A549 (cell line): ENCODE data around the gene ADGRL2. TPM values are rescaled to one million over a fixed set of nuclear protein-coding genes. Genes with fewer than 3 reads are reported as not detected.

Source experiments
- ATAC-seq, 2 experiments: fragments of 200-7000 bp in 1 of 2; fragments of >200 bp in 1 of 2; cut with Nextera tagmentation in 1 of 2; cut with Tn5 transposase in 1 of 2; 3 replicates each; pipeline versions ENCODE4 v1.8.0 to v1.9.1; 2018 to 2020; ENCODE audit warnings: mild to moderate bottlenecking in 1 of 2, moderate library complexity in 1 of 2
- CTCF ChIA-PET: fragments of 300-600 bp; sonication (Branson Sonifier 250); formaldehyde crosslinking; extraction: SDS; loops from one replicate; lab custom pipeline; 2021; ENCODE audit warnings: antibody characterized with exemption, inconsistent platforms; lab: Yijun Ruan, JAX
- POLR2A ChIA-PET: fragments of 350-600 bp; formaldehyde crosslinking; extraction: SDS; loops from one replicate; lab custom pipeline; 2021; ENCODE audit warnings: antibody characterized with exemption, inconsistent platforms; lab: Yijun Ruan, JAX
- DNase-seq, 2 experiments: peaks; one replicate each; pipeline versions ENCODE4 v3.0.0 to v3.0.0-alpha.2; 2011 to 2016; ENCODE audit warnings: low read depth in 1 of 2, low spot score in 1 of 2
- FAIRE-seq: peaks from 2 replicates; lab custom pipeline; 2011; peaks lifted over from hg19 to GRCh38; lab: Jason Lieb, UNC
- H3K27ac ChIP-seq, 2 experiments: fragments of >200 bp; sonication (Bioruptor Twin); formaldehyde crosslinking; 3 replicates each; pipeline ENCODE4 v1.5.1; 2016 to 2017
- H3K4me1 ChIP-seq: fragments of >200 bp; sonication (Bioruptor Twin); formaldehyde crosslinking; 3 replicates; pipeline ENCODE4 v1.6.1; 2016
- H3K4me2 ChIP-seq: fragments of >200 bp; sonication (Bioruptor Twin); formaldehyde crosslinking; 3 replicates; pipeline ENCODE4 v1.6.1; 2016
- H3K4me3 ChIP-seq: fragments of >200 bp; sonication (Bioruptor Twin); formaldehyde crosslinking; 3 replicates; pipeline ENCODE4 v1.5.1; 2016
- H3K9me3 ChIP-seq: fragments of >200 bp; sonication (Bioruptor Twin); formaldehyde crosslinking; 3 replicates; pipeline ENCODE4 v1.6.1; 2016
- CBX2 ChIP-seq: fragments of 200-600 bp; sonication (generic); IDR thresholded peaks from 2 replicates; pipeline ENCODE4 v1.6.1; 2016; ENCODE audit warnings: low read depth, mild to moderate bottlenecking, borderline replicate concordance
- CHD2 ChIP-seq: fragments of 150-350 bp; IDR thresholded peaks from 2 replicates; pipeline ENCODE4 v1.6.1; 2014; ENCODE audit warnings: low read length; ENCODE audit not compliant: partially characterized antibody
- EHF ChIP-seq: fragments of 250-450 bp; sonication (Bioruptor Pico); IDR thresholded peaks from 2 replicates; pipeline ENCODE4 v1.5.0; 2020; ENCODE audit warnings: mild to moderate bottlenecking
- EHMT2 ChIP-seq: fragments of 200-600 bp; sonication (generic); IDR thresholded peaks from 2 replicates; pipeline ENCODE4 v1.6.1; 2016; ENCODE audit warnings: antibody characterized with exemption, low read depth, mild to moderate bottlenecking, moderate library complexity
- ESRRA ChIP-seq: fragments of 150-350 bp; IDR thresholded peaks from 2 replicates; pipeline ENCODE4 v1.6.1; 2014; ENCODE audit warnings: mild to moderate bottlenecking, low read length, borderline replicate concordance
- FOSL2 ChIP-seq, 2 experiments: fragments of 450-650 bp in 1 of 2; fragments of >200 bp in 1 of 2; sonication (Bioruptor Twin) in 1 of 2; formaldehyde crosslinking; IDR thresholded peaks; 2 replicates each; pipeline versions ENCODE4 v1.5.0 to v1.6.1; 2016 to 2020; ENCODE audit warnings: mild to moderate bottlenecking in 1 of 2, moderate library complexity in 1 of 2
- FOXS1 ChIP-seq: fragments of 250-450 bp; sonication (Bioruptor Pico); IDR thresholded peaks from 2 replicates; pipeline ENCODE4 v1.5.0; 2020; ENCODE audit warnings: mild to moderate bottlenecking, moderate library complexity
- HDAC2 ChIP-seq: fragments of 200-600 bp; sonication (generic); IDR thresholded peaks from 2 replicates; pipeline ENCODE4 v1.6.1; 2016
- HEYL ChIP-seq: fragments of 250-450 bp; sonication (Bioruptor Pico); IDR thresholded peaks from 2 replicates; pipeline ENCODE4 v1.8.0; 2021; ENCODE audit warnings: mild to moderate bottlenecking, moderate library complexity
- HMGXB4 ChIP-seq: fragments of 250-450 bp; sonication (Bioruptor Pico); IDR thresholded peaks from 2 replicates; pipeline ENCODE4 v1.5.0; 2021; ENCODE audit warnings: mild to moderate bottlenecking, moderate library complexity, borderline replicate concordance
- HOXA7 ChIP-seq: fragments of 250-450 bp; sonication (Bioruptor Pico); IDR thresholded peaks from 2 replicates; pipeline ENCODE4 v1.5.0; 2020; ENCODE audit warnings: mild to moderate bottlenecking, moderate library complexity
- HOXB13 ChIP-seq: fragments of 250-450 bp; sonication (Bioruptor Pico); IDR thresholded peaks from 2 replicates; pipeline ENCODE4 v1.5.0; 2020; ENCODE audit warnings: low read depth, mild to moderate bottlenecking, moderate library complexity
- MAFK ChIP-seq: fragments of 450-650 bp; IDR thresholded peaks from 2 replicates; pipeline ENCODE4 v1.6.1; 2014; ENCODE audit not compliant: partially characterized antibody
- MAZ ChIP-seq: fragments of 150-350 bp; IDR thresholded peaks from 2 replicates; pipeline ENCODE4 v1.6.1; 2014; ENCODE audit warnings: antibody characterized with exemption, low read depth, low read length, borderline replicate concordance
- NFE2L2 ChIP-seq: fragments of 150-350 bp; conservative IDR thresholded peaks from 2 replicates; pipeline ENCODE4 v1.6.1; 2014; ENCODE audit warnings: low read length
- NR3C1 ChIP-seq: fragments of >200 bp; sonication (Bioruptor Twin); formaldehyde crosslinking; IDR thresholded peaks from 3 replicates; pipeline ENCODE4 v1.6.1; 2017
- POLR2A ChIP-seq: IDR thresholded peaks from 2 replicates; pipeline ENCODE4 v1.6.1; 2012; ENCODE audit warnings: mild to moderate bottlenecking, low read length
- RCOR1 ChIP-seq: fragments of 150-350 bp; IDR thresholded peaks from 2 replicates; pipeline ENCODE4 v1.6.1; 2014; ENCODE audit warnings: antibody characterized with exemption, low read length, low read depth
- RFX5 ChIP-seq: fragments of 450-650 bp; IDR thresholded peaks from 2 replicates; pipeline ENCODE4 v1.7.1; 2014; ENCODE audit warnings: antibody characterized with exemption, mild to moderate bottlenecking, moderate library complexity
- RNF2 ChIP-seq: fragments of 200-600 bp; sonication (generic); IDR thresholded peaks from 2 replicates; pipeline ENCODE4 v1.6.1; 2016; ENCODE audit warnings: low read depth, mild to moderate bottlenecking, antibody characterized with exemption, moderate library complexity, borderline replicate concordance
- SMC3 ChIP-seq: fragments of >200 bp; sonication (Bioruptor Twin); formaldehyde crosslinking; IDR thresholded peaks from 3 replicates; pipeline ENCODE4 v1.6.1; 2018; ENCODE audit warnings: inconsistent platforms
- TFCP2L1 ChIP-seq: fragments of 250-450 bp; sonication (Bioruptor Pico); IDR thresholded peaks from 2 replicates; pipeline ENCODE4 v1.5.0; 2021; ENCODE audit warnings: mild to moderate bottlenecking
- ZSCAN20 ChIP-seq: fragments of 250-450 bp; sonication (Bioruptor Pico); IDR thresholded peaks from 2 replicates; pipeline ENCODE4 v1.8.0; 2022; ENCODE audit warnings: mild to moderate bottlenecking, moderate library complexity
- WGBS: methylation state at CpG from one replicate; pipeline ENCODE4 v1.1.6; 2017; ENCODE audit errors: missing lambda C conversion rate; 5-methylcytosine and 5-hydroxymethylcytosine counted together
- polyA plus RNA-seq, 4 experiments: library from polyadenylated mRNA; depleted of rRNA in 3 of 4; stranded (reverse); fragments of >200 nt; fragmentation: RNase III in 1 of 4; extraction: RNeasy Plus Mini Kit Qiagen cat#74134 plus additional on column Dnase treatment in 1 of 4; gene quantifications; 2 replicates in 3 of 4; 3 replicates in 1 of 4; pipeline ENCODE4 v1.2.3, GENCODE V29; 2011 to 2017

ADGRL2 gene
- polyA plus RNA-seq, 2 of the 4 experiments (the other 2 are of a cell fraction) = 12.8 to 24.1 TPM

DNA sequence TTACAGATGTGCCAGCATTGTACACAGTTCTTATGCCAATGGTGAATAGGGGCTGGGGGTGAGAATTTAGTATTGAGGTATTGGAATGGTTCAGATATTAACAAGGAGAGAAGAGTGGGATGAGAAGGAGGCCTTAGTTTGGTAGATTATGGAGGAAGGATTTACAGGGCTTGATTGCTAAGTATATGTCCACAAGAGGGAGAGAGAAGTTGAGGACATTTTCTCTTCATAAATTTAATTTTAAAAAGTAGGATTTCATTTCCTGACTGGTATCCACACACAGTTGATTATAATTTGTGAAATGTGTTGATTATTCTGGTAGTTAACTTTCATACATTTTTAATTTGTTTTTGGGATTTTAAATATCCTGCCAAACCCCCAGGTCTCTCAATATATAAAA lies 213.0 kb downstream of the ADGRL2 start:
- TF ChIP-seq HDAC2 (no peak), FOSL2 (IDR thresholded peaks at IDR 0.05) (no peak), FOSL2 (CRISPR knock-in tag; IDR thresholded peaks at IDR 0.05) (no peak), FOXS1 (no peak), TFCP2L1 (CRISPR knock-in tag) (no peak), MAFK (no peak), ESRRA (no peak), HOXA7 (CRISPR knock-in tag) (no peak), HMGXB4 (CRISPR knock-in tag) (no peak)
- DNase-seq (no peak), FAIRE-seq (no peak), ATAC-seq (no peak)
- Histone ChIP-seq H3K9me3 (no peaks in the 10 kb centered on the region), H3K4me3 (no peak overlapping the region), H3K4me2 (no peak overlapping the region), H3K4me1 (no peaks in the 10 kb centered on the region), H3K27ac (no peak overlapping the region)
- CTCF ChIA-PET = no interaction called here
- POLR2A ChIA-PET = no interaction called here

- Histone ChIP-seq H3K4me3 (no peak overlapping the region), H3K4me1 (no peaks in the 10 kb centered on the region), H3K9me3 (no peaks in the 10 kb centered on the region), H3K4me2 (no peak overlapping the region)
- ChIA-PET CTCF (no interaction called here), POLR2A (no interaction called here)
- ATAC-seq (no peak), DNase-seq (no peak), FAIRE-seq (no peak)
- 34% methylated on average over 6 of the region's 6 CpGs for WGBS
- TF ChIP-seq CBX2 (no peak), EHMT2 (no peak), HDAC2 (no peak), HOXB13 (CRISPR knock-in tag) (no peak), NR3C1 (no peak), NFE2L2 (no peak), ESRRA (no peak), RCOR1 (no peak), MAFK (no peak), CHD2 (no peak)
- TF ChIP-seq, all 56 proteins: peak for 0
- H3K27ac ChIP-seq = no peak overlapping the region
Measured at GRCh38 chr1:82015444-82015843, 214.7 kb downstream of the ADGRL2 start.

DNA sequence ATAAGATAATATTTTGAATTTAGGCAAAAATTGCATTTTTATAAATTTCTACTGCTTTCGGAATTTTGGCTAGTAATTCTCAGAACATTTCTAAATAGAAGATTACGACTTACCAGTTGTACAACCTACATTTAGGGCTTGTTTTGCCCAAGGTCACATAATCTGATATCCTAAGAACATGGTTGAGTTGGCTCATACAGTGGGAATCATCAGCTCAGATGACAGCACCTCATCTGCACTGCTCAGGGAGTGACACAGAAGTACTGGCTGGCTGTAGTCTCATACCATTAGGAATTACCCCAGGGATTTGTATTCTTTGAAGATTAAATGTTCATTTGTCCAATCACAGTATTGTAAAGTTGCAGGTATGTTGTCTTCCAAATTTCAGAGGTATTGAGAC lies 217.6 kb downstream of the ADGRL2 start:
- no peak for FAIRE-seq
- Histone ChIP-seq H3K4me2 (no peak overlapping the region), H3K27ac (no peak overlapping the region), H3K4me3 (no peak overlapping the region), H3K9me3 (no peaks in the 10 kb centered on the region), H3K4me1 (no peaks in the 10 kb centered on the region)
- TF ChIP-seq HEYL (CRISPR knock-in tag) (no peak), RNF2 (no peak), POLR2A (no peak), EHF (CRISPR knock-in tag) (no peak), MAZ (no peak), SMC3 (no peak)
- no peak for DNase-seq
- CTCF ChIA-PET = no interaction called here
- ATAC-seq = no peak
- WGBS = 40% methylated on average over 2 of the region's 2 CpGs
- POLR2A ChIA-PET = no interaction called here

DNA sequence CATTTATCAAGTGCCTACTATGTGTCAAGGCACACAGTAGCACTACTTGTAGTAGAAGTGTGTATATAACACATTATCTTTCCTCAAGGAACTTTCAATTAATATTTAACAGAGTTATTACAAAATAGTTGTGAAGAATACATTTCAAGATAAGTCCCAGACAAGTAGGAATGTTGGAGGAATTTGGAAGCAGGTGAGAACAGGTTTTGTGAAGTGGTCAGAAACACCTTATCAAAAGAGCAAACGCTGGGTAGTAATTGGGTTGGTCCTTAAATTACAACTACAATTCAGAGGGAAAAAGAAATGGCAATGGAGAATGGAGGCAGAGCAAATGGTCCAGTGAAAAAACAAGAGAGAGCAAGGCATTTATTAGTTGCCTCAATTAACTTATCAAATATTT lies 218.8 kb downstream of the ADGRL2 start:
- ChIA-PET CTCF (no interaction called here), POLR2A (no interaction called here)
- TF ChIP-seq ZSCAN20 (CRISPR knock-in tag) (no peak), RCOR1 (no peak), EHF (CRISPR knock-in tag) (no peak), RFX5 (no peak), MAFK (no peak)
- Histone ChIP-seq H3K4me1 (no peaks in the 10 kb centered on the region), H3K27ac (no peak overlapping the region), H3K9me3 (no peaks in the 10 kb centered on the region), H3K4me3 (no peak overlapping the region), H3K4me2 (no peak overlapping the region)
- FAIRE-seq (no peak), ATAC-seq (no peak), DNase-seq (no peak)
- WGBS = 0% methylated on average over 1 of the region's 1 CpG
